GM18502 (cell line): Measurements from ENCODE around the gene KIF2C.
A peak's percentile ranks its signal among the peaks of the same experiment; 100 is the strongest.
"Not testable (repeated sequence)": the region's sequence is repeated elsewhere in the genome, so short reads cannot be mapped to it uniquely, and the experiment has no call there.

ENCODE experiments used
- ATAC-seq: cut with Tn5 transposase; IDR thresholded peaks from one replicate; pipeline ENCODE4 v1.9.1; 2021; ENCODE audit warnings: mild to moderate bottlenecking; ENCODE audit not compliant: unreplicated experiment, poor library complexity

The KIF2C gene

GRCh38 chr1:44808938-44809917, 69.6 kb downstream of the KIF2C start:
- peak; percentile 62 for ATAC-seq

GRCh38 chr1:44810101-44810761, 70.6 kb downstream of the KIF2C start:
- no peak for ATAC-seq

- ATAC-seq: not testable (repeated sequence)
Observed at GRCh38 chr1:44810762-44811105, 71.1 kb downstream of the KIF2C start.

GRCh38 chr1:44811234-44811633, 71.6 kb downstream of the KIF2C start:
- no peak for ATAC-seq

DNA sequence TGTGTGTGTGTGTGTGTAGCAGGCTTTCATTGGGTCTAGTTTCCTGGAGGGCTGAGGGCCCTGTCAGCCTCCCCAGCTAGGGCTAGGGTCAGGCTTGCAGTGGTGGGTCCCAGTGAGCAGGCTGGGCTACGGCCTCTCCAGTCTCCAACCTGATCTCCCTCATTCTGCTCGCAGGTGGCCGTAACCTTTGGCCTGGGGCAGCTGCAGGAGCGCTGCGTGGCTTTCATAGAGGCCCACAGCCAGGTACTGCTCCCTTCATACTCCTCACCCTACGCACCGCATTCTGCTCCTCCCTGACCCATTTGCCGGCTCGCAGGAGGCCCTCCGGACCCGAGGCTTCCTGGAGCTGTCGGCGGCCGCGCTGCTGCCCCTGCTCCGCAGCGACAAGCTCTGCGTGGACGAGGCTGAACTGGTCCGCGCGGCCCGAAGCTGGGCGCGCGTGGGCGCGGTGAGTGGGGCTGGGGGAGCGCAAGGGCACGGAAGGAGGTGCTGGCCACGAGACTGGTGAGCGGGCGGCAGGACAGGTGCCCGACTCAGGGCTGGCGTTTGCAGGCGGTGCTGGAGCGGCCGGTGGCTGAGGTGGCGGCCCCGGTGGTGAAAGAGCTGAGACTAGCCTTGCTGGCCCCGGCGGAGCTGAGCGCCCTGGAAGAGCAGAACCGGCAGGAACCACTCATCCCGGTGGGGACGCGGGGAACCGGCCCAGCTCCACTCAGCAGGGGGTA, 73.3 kb downstream of the KIF2C start:
- no peak for ATAC-seq

- not testable (repeated sequence) for ATAC-seq
Observed at GRCh38 chr1:44815926-44816325, 76.3 kb downstream of the KIF2C start.

GRCh38 chr1:44817307-44817706, 77.7 kb downstream of the KIF2C start:
- no peak for ATAC-seq
